Activated CD4-positive, alpha-beta T cell treated with anti-CD3 and anti-CD28 coated beads for 48 hours (primary cell): Measurements from ENCODE around the gene IGFBP5.
A peak's percentile ranks its signal among the peaks of the same experiment; 100 is the strongest.

Experiments
- DNase-seq: peaks from one replicate; pipeline ENCODE4 v3.0.0-alpha.2; 2020

Gene IGFBP5

GRCh38 chr2:216713691-216714336 is 18.5 kb upstream of the IGFBP5 start:
- DNase-seq = no peak

- DNase-seq = no peak
Measured at GRCh38 chr2:216711348-216711747, 16.0 kb upstream of the IGFBP5 start.

GRCh38 chr2:216710551-216711301 is 15.4 kb upstream of the IGFBP5 start:
- no peak for DNase-seq

DNA sequence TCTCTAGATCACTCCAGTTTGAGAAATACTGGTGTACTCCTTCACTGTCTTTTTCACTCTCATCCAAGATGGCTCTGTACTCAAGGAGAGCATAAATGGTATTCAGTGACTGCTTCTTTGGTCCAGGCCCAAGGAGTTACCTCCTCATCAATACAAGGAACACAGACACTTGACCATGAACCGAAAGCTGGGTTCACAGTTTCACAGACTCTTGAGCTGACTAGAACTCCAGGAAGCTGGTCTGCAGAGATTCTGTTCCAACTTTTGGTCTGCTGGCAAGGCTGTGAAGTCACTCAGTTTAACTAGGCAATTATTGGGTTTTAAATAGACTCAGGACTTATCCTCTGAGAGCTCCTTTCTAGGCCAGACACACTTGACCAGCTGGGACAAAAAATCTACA is 7.4 kb upstream of the IGFBP5 start:
- no peak for DNase-seq

DNA sequence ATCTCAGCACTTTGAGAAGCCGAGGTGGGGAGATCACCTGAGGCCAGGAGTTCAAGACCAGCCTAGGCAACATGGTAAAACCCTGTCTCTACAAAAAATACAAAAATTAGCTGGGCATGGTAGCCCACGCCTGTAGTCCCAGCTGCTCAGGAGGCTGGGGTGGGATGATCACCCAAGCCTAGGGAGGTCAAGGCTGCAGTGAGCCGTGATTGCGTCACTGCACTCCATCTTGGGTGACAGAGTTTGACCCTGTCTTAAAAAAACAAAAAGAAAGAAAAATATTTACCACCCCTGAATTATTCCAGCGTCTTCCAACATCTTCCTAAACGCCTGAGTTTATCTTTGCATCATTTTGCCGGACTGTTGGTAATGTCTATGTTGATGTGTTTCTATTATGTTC is 6.2 kb upstream of the IGFBP5 start:
- DNase-seq = no peak

DNA sequence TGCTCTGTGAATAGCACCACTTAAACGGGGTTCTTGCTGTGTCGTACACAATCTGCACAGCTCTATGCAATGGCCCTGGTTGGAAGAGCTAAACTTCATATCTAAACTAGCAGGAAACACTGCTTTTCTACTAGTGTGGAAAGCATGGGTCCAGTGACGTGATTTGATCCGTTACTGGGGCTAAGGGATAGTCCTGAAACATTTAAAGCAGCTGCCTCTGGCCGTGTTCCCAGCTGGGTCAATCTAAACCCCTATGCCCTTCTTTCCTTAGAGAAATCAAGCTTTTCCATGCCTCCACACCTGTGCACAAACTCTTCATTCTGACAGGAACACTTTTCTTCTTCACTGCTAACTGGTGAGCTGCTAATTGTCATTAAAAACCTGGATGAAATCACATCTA is 5.4 kb upstream of the IGFBP5 start:
- DNase-seq = no peak

DNA sequence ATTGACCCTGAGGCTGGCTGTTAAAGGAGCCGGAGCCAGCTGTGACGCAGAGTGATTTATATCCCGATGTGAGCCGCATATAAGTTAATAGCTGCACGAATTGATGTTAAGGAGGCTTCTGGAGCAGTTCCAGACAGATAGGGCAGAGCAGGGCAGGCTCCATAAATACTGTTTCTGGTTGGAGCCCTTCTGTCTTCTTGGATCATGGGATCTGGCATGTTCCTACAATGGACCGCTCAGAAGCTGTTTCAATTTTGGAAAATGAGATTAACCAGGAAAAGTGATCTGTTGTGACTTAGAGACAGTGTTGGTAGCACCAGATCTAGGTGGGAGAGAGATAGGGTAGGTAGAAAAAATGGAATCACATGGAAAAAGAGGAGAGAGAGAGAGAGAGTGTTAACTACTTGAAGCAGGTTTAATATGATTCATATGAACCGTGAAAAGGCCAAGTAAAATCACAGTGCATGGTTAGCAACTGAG is 4.8 kb upstream of the IGFBP5 start:
- DNase-seq = no peak

- no peak for DNase-seq
Measured at GRCh38 chr2:216698895-216699294, 3.5 kb upstream of the IGFBP5 start.

DNA sequence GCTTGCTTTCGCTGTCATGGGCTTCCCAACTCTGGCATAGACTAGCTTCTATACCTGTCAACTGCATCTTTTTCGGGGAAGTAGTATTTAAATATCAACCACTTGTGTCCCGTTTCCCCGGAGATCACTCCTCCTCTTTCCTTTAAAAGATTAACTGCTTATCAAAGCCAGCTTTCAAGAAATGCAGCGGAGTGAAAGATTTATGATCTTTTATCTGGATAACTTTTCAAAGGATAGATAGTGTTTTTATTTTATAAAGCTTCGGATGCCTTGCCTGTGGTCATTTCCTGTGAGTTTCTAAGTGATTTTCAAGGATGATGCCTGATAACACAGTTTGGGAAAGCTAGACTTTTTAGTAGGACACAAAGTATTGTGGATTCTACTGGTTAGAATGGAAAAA is 2.9 kb upstream of the IGFBP5 start:
- DNase-seq = no peak

DNA sequence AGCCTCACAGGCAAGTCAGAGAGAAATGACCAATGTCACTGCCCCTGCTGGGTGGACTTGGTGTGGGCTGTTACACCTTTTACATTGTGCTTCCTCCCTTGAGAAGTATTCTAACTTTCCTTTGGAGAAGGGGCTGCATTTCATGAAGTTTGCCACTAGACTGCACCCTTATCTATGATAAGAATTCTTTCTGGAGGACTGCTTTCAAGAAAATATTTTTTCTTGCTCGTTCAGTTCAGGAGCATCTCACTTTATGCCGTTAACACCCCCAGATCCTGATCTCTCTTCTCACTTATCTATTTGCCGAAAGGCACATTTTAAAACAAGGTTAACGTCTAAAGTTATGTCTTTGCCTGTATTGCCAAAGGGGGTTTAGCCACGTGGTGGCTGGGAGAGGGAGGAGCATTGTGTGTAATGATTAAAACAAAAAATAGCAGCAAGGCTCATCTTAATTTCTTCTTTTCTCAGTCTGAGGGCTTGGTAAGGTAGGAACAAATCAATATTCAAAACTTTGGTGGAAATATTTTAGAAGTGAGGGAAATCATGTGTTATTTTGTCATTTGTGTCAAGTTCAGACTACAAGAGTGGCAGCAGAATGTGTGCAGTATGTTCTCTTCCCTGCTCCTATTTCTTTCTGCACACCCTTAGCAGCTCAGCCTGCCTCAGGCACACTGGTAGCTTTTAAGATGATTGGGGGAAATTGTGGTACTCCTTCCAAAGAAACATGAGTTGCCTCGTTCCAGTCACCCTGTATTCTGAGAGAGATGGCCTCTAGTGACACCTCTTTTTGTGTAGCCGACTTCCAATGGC is 1.6 kb upstream of the IGFBP5 start:
- DNase-seq = no peak

DNA sequence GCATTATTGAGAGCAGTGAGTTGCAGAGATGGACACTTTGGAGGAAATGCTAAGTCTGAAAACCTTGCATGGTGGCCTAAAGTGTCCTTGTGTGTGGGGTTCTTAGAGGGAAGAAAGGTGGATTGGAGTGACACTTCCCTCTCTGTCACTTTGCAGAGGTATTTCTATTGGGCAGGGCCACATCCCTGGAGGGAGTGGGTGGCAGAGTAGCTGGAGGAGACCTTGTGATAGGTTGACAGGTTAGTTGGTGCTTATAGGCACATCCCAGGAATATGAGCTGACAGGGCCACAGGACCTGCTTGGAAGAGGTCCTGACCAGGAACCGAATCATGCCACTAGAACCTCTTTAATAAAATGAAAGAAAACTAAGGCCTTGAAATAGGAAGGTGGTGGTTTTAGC is 972 bp upstream of the IGFBP5 start:
- DNase-seq = no peak

- no peak for DNase-seq
Measured at GRCh38 chr2:216694826-216695217, 527 bp downstream of the IGFBP5 start.

DNA sequence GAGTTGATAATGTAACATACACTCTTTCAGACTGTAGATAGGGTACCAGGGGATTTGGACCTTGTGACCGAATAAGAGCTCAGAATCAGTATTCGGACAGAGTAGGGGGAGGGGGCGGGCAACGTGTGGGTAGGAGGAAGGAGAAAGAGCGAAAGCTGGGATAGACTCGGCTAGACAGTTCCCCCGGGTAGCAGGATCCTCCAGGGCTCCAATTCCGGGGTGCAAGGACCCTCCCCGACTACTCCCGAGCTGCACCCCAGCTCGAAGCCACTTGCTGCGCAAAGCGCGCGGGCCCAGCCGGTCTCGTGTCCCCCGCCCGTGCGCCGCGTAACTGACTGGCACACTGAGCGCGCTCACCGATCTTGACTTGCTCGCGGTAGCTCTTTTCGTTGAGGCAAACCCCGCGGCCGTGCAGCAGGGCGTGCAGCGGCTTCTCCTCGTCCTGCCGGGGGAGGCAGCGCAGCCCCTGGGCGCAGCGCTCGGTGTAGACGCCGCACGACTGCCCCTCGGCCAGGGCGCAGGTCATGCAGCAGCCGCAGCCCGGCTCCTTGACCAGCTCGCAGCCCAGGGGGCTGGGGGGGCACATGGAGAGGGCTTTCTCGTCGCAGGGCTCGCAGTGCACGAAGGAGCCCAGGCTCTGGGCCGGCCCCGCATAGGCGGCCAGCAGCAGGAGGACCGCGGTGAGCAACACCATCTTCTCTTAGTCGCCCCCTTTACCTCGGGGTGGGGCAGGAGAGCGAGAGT is 1.1 kb downstream of the IGFBP5 start:
- peak; percentile 68 for DNase-seq

DNA sequence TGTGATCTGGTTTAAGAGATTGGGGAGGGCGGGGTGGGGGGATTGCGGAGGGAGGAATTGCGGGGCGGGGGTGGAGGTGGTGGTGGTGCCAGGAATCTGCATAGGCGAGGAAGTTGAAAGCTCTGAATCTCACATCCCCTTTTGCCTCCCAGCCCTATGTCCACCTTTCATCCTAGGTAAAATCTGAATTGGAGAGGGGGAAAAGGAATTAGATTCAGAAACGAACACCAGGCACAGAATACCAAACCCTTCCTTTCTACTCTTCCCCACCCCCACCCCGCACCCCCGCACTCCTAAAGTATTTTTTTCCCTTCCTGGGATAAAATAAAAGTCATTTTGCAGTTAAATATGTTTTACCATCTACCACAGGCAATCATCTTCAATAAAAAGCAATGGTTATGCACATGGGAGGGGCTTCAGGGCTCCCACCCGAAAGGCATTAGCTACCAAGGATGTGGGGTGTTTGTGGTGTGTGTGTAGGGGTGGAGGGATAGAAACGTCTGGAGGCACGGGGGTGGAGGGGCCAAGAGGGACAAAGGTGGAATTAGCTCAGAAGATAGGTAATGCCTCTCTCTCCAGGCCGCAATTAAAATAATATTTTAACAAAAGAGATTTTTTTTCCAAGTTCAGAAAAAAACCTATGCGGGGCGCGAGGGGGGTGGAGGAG is 1.8 kb downstream of the IGFBP5 start:
- DNase-seq = no peak

DNA sequence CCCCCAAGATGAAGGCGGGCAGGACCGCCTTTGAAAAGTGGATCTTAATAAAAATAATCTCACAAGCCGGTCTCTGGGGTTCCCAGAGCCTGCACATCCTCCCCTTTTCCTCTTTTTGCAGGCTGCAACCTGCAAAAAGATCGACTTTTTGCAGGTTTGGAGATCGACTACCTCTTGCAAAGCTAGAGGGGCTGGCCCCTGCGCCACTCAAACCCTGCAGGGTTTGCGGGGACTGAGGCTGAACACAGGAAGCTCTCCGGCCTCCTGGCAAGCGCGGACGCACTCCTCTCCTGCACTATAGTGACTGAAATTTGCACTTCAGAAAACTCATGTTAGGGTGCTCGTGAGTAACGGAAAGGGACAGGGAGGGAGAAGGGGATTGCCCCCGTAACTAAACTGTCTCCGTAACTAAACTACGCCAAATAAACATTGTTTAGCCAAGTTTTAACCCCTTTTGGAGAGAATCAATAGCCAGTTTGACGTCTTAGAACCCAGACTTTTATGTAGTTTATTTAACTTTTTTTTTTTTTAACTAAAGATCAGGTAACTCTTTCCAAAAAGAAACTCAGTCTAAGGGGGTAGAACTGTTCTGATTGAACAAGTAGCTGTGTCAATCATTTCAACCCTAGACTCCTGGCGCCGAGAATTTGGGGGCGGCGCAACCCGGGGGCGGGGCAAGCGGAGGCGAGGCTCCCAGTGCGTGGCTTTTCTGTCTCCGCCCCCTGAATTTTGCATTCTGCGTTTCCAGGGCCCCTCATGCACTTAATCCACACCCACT is 2.5 kb downstream of the IGFBP5 start:
- DNase-seq = peak; percentile 80

- DNase-seq = peak; percentile 34
Measured at GRCh38 chr2:216690853-216691741, 4.3 kb downstream of the IGFBP5 start.

DNA sequence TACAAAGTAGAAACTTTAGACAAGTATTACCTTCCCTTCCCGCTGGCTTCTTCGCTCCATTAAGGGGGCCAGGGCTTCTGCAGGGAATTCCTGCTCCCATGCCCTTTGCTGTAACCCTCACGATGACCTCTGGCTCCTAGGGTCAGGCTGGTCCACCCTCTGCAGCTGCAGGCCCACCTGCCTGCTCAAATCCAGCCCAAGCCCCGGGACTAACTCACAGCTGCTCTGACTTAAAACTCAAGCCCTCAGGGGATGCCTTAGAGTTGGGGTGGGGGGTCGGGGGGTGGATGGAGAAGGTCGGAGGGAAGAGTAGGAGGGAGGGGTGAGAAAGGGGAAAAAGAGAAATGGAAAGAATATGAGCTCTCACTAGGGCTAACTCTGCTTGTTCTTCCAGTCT is 4.9 kb downstream of the IGFBP5 start:
- no peak for DNase-seq

DNA sequence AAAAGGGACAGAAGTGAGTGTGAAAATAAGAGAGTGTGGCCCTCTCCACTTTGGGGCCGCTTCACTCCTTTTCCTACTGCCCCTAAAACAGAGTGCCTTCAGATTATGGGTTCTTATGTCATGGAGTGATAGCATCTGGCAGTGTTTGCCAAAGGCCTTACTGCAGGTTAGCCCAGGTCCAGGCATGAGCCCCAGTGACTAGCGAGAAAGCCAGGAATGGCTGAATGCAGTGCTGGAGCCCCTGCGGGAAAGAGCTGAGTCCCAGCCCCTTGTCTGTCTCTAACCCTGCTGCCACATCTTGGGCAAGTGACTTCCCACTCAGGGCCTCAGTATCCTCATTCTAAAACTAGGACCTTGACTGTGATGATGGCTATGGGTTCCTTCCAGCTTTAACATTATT is 6.0 kb downstream of the IGFBP5 start:
- DNase-seq = no peak

DNA sequence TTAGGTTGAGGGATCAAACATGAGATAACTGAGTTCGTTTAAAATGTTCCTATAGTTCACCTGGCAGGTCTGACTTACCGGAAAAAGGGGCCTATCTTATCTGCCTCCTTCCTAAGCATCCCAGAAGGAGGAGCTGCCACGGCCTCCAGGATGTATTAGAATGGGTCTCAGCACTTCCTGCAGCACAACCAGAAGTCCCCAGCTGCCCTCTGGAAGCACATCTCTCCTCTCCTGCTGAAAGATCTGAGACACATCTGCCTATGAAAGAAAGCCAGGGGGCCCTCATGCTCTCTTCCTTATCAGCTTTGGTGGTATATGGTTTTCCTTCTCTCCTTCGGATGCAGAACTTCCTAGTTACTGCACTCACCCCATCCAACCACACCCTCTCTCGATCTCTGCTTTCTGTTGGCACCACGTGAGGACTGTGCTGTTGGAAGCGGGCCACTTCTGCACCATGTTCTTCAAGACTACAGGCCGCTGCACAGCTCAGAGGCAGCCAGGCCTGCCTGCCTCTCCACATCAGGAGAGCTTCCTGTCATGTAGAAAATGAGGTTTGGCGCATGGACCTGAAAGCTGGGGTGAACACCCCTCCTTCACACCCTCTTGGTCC is 6.5 kb downstream of the IGFBP5 start:
- DNase-seq = no peak

DNA sequence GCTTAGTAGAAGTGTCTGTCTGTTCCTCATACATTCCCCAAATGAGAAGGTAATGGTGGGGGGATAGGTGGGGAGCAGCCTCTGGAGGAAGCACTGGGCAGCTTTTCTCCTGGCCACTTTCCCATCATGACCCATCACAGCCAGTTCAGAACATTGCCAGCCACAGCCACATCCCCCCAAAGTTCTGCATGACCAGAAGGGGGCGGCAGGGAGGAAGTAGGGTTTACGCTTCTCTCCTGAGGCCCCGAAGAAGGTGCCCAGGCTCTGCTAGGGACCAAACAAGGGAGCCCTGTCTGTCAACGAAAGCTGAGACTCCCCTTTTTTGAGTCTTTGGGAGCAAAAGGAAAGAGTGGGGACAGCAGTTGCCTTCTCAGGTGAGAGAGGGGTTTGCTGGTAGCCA is 7.7 kb downstream of the IGFBP5 start:
- peak; percentile 52 for DNase-seq
